Mesenteric fat pad (tissue), 1 donor: ENCODE results near the gene EWSR1. TPM values are rescaled to one million over a fixed set of nuclear protein-coding genes. Genes with fewer than 3 reads are reported as not detected.
A peak's percentile ranks its signal among the peaks of the same experiment; 100 is the strongest.
"Not testable (repeated sequence)": the region's sequence is repeated elsewhere in the genome, so short reads cannot be mapped to it uniquely, and the experiment has no call there.

Experiments used
- DNase-seq: peaks from one replicate; pipeline ENCODE4 v3.0.0-alpha.2; 2020; ENCODE audit warnings: low spot score
- long read RNA-seq: library from polyadenylated mRNA; unstranded; transcript quantifications from one replicate; pipeline ENCODE4 v2.0.0, GENCODE V29; 2020
- total RNA-seq: library from RNA; stranded (reverse); fragmentation: NEBNext Ultra II Directional; extraction: Animal tissue kit (Norgen Biotek cat#: 25700); gene quantifications from one replicate; pipeline ENCODE4 v1.2.1, GENCODE V29; 2021
- donor health status: DM: yes; HTN: yes; CAD: no.

The EWSR1 gene, protein sequence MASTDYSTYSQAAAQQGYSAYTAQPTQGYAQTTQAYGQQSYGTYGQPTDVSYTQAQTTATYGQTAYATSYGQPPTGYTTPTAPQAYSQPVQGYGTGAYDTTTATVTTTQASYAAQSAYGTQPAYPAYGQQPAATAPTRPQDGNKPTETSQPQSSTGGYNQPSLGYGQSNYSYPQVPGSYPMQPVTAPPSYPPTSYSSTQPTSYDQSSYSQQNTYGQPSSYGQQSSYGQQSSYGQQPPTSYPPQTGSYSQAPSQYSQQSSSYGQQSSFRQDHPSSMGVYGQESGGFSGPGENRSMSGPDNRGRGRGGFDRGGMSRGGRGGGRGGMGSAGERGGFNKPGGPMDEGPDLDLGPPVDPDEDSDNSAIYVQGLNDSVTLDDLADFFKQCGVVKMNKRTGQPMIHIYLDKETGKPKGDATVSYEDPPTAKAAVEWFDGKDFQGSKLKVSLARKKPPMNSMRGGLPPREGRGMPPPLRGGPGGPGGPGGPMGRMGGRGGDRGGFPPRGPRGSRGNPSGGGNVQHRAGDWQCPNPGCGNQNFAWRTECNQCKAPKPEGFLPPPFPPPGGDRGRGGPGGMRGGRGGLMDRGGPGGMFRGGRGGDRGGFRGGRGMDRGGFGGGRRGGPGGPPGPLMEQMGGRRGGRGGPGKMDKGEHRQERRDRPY
- total RNA-seq: 191 TPM
- long read RNA-seq, transcript EWSR1-207 (17 exons, 2,207 nt): major isoform, 205 of 716 reads
- long read RNA-seq, transcript EWSR1-217 (8 exons, 3,231 nt): minor isoform, 39 of 716 reads
- long read RNA-seq, transcript EWSR1-206 (17 exons, 2,654 nt): minor isoform, 190 of 716 reads
- long read RNA-seq, transcript EWSR1-202 (16 exons, 1,989 nt): minor isoform, 6 of 716 reads
- long read RNA-seq, partial matches to known transcripts: 164 of 716 reads
- long read RNA-seq, other reads (novel, unspliced or antisense): 102 of 716 reads

DNA sequence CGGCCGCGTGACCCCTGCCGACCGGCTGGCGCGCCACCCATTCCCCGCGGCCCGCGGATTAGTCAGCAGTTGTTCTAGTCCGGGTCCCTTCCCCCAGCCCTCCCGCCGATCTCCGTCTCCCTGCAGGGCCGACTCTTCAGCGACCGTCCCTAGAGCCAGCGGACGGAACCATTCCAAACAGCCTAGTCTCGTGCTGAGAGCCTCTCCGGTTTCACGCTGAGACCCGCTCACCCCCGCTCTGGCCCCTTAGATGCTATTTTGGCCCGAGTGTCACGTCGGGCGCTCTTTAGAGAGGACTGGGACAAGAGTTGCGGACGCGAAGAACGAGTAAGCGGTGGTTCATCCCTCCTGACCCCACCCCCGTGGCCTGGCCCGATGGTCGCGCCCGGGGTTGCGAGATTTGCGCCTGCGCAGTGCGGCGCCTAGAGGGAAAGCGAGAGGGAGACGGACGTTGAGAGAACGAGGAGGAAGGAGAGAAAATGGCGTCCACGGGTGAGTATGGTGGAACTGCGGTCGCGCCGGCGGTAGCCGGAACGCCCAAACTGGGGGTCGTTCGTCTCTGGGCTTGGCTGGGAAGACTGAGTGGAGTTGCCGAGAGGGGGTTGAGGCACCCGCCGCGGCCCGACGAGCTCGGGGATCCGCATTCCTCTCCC, at the start of gene EWSR1, which contains the start of gene RHBDD3:
EWSR1 (plus strand) TSS at position 411 of the 653 bp plus-strand sequence; CDS start at position 480, 69 bp downstream.
RHBDD3 (minus strand) TSS at position 124 of the 653 bp plus-strand sequence. CDS start 2,355 bp downstream, outside the sequence.
- peak; percentile 99 for DNase-seq

DNA sequence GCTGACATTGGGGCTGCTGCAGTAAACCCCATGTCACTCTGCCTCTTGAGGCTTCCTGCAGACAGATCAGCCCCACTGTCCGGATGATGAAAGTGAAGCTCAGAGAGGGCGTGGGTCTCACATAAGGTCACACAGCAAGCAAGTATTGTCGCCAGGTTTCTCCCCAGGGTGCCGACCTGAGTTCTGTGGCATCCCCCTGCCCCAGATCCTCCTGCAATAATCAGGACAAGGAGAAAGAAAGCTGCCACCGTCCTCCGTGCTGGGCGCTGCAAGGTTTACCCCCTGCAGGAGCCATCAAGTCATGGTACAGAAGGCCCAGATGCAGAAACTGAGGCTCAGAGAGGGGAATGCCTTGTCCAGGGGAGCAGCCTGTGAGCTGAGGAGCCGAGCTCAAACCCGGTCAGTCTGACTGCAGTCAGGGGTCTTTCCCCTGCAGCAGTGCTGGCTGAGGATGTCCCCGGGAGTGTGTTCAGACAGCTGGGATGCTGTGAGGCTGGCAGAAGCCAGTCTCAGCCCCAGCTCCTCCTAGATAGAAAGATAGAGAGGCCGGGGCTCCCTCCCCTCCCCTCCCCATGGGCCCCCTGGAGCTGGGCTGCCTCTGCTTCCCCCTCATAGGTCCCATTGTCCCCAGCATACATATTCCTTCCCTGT, 49.2 kb upstream of the EWSR1 start:
- no peak for DNase-seq

DNA sequence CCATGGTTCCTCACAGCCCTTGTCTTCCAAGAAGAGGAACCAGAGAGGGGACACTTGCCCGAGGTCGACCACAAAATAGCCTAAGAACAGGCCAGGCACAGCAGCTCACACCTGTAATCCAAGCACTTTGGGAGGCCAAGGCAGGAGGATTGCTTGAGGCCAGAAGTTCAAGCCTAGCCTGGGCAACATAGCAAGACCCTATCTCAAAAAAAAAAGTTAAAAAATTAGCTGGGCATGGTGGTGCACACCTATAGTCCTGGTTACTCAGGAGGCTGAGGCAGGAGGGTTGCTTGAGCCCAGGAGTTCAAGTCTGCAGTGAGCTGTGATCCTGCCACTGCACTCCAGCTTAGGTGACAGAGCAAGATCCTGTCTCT, 48.7 kb upstream of the EWSR1 start:
- not testable (repeated sequence) for DNase-seq

DNA sequence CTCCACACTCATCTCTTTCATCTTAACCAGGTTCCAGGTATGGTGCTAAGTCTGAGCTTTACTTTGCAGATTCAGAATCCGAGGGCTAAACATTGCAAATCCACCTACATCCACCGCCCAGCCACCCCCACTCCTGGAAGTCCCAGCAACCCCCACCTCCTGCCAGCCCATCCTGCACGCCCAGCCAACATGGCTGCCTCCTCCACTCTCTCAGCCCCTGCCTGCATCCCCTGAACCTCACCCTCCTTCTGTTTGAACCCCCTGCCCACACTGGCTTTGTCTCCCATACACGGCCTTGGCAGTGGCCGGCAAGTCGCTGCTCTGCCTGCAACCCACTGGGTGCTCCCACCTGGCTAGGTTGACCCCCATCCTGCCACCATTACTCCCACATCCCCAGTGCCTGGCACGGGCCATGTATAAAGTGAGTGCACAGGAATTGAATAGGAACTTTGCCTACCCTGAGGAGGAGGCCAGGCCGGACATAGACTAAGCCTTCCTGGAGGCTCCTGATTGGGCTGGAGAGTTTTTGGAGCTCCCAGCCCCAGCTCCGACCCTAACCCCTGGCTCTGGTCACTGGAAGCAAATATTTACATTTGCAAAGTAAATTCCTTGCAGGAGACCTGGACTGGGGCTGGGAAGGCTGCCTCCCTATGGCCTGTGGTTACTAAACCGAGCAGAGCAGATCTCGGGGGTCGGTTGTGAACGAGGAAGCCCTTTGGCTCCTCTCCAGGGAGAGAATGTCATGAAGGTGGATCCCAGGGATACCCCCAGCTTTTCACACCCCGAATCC, 48.0 kb upstream of the EWSR1 start:
- no peak for DNase-seq

DNA sequence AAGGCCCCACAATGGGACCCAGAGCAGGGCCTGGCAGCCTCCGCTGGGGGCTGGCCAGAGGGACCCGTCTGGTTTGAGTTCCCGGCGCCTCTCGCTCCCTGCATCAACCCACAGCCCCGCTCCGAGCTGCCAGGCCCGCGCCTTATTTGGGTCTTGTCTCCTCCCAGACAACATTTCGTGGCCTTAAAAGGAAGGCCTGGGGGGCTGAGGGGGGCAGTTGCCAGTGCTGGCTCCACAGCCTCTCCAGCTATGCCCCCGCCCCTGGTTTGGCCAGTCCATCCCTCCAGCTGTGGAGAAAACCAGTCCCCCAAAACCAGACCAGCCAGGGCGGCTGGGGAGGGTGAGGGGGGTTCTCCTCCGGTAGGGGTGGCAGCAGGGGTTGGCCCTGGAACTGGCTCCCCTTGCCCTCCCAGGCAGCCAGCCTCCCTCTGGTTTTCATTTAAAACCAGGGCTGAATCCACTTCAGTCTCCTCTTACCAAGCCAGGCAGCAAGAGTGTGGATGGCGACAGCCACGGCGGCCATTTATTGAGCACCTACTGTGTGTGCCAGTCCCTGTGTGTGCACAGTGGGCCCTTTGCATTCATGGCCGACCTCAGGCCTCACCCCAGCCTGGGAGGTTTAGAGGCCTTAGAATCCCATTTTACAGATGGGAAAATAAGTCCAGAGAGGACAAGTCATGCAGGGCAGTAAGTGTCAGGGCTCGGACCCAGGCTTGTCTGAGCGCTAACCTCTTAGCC, 43.8 kb upstream of the EWSR1 start:
- DNase-seq: no peak

DNA sequence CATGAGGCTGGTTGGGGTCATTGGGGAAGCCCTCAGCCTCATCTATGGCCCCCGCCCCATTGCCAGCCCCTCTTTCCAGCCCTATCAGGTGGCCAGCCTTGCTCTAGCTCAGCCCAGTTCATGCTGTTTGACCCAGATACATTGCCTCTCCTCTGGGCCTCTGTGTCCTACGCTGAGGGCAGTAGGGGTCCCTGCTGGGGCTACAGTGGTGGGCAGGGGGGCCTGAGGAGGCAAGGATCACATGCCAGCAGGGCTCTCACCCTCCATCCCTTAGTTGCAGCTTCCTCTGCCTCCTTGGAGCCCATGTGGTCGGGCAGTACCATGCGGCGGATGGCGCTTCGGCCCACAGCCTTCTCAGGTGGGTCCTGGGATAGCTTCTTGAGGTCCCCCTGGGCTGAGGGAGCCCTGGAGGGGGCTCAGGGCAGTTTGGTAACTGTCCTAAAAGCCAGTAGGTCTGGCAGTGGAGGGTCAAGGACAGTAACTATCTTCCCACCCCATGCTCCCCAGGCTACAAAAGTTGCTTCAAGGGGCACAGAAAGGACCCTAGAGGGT, 43.1 kb upstream of the EWSR1 start:
- no peak for DNase-seq

DNA sequence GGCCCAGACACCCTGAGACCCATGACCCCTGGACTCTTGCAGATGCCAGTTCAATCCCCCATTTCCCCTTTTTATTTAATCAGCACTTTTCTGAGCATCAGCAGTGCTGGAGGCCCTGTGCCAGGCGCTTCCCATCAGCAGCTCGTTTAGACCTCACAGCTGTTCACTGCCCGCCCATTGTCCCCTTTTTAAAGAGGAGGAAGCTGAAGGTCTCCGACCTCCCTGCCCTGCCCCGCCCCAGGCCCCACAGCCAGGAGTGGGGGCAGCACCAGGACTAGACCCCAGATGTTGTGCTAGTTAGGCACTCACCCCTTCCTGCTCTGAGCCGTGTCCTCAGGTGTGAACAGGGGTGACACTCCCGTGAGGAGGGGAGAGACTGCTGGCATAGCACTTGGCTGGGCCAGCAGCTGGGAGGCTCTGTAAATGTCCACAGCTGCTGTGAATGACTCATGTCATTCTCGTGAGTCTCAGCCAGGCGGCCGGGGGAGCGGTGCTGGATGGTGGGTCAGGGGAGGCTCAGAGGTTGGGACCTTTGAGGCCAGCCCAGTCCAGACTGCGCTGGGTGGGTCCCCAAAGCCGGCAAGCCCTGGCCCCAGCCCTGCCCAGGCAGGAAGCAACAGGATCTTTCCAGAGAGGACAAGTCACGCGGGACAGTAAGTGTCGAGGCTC, 42.5 kb upstream of the EWSR1 start:
- no peak for DNase-seq

DNA sequence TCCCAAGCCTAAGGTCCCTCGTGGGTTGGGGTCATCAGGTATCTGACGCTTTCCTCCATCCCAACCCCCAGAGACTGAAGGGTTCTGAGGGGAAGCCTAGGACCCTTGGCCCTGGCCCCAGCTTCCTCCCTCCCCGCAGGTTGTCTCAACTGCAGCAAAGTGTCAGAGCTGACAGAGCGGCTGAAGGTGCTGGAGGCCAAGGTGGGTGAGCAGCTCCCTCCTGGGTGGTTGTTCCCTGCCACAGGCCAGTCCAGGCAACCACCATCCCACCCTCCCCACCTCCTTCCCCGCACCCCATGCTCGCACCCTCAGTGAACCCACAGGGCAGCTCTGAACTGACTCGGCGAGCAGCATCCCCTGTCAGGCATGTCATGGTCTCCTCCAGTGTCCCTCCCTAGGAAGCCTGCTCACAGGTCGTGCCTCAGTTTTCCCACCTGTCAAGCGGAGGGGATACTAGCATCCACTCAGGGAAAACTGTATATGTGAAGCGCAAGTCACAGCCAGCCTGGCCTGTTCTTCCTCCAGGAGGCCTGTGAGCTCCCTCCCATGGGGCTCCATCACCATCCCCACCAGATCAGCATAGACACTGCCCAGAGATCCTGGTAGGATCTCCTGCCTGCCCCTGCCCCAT, 41.6 kb upstream of the EWSR1 start:
- no peak for DNase-seq

DNA sequence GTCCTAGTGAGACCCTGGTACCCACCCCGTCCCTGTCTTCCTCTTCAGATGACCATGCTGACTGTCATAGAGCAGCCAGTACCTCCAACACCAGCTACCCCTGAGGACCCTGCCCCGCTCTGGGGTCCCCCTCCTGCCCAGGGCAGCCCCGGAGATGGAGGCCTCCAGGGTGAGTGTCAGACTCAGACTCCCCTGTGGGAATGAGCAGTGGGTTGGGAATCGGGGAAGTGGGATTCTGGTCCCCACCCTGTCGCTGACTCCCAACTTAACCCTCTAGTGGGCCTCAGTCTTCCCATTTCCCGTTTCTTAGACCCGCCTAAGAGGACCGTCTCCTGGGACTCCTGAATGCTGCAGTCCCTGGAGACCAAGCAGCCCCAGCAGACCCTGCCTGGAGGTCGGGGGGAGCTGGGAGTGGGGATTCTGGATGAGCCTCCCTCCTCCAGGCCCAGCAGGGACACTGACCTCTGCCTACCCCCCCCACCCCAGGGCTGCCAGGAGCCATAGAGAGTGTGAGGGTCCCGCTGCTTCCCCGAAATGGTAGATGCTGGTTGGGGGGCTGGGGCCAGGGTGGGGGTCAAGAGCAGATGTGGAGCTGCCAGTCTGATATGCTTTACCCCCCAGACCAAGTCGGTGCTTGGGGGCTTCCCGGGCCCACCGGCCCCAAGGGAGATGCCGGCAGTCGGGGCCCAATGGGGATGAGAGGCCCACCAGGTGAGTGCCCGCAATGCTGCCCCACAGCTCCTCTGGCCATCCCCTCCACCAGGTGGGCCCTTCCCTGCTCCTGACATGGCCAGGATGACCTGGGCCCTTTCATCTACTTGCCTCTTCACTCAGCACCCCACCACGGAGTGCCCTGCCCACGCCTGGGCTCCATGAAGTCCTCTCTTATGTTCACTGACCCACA, 36.8 kb upstream of the EWSR1 start:
- DNase-seq: no peak

DNA sequence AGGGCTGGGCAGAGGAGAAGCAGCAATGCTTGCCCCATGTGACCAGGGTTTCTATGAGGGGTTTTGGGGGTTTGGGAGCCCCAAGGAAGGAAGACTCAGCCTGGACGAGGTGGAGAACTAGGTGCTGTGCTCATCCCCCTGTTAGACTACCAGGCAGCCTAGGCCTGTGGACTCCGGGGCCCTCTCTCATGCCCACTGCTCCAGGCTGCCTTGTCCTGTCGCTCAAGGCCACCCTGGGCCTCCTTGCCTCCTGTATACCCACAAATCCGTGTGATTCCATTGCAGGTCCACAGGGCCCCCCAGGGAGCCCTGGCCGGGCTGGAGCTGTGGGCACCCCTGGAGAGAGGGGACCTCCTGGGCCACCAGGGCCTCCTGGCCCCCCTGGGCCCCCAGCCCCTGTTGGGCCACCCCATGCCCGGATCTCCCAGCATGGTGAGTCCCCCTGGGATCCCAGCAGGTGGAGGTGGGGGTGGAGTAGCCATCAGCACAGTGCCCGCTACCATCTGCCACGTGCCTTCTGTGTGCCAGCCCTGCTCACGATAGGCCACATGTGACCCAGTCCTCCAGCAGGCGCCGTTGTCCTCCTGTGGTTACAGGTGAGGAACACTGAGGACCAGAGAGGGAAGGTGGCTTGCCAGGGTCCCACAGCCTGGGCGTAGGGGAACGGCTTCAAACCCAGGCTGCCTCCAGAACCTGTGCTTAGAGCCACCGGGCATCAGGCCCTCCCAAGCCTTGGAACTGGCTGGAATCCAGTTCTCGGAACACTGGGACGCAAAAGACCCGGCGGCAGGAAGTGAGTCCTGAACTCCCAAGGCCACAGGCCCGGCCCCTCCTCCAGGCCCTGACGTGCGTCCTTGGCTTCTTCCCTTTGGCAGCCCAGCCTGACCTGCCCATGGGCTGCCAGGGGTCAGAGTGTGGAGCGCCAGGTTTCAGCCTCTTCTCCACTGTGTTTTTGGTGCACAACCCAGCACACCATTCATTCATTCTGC, 35.8 kb upstream of the EWSR1 start:
- no peak for DNase-seq

DNA sequence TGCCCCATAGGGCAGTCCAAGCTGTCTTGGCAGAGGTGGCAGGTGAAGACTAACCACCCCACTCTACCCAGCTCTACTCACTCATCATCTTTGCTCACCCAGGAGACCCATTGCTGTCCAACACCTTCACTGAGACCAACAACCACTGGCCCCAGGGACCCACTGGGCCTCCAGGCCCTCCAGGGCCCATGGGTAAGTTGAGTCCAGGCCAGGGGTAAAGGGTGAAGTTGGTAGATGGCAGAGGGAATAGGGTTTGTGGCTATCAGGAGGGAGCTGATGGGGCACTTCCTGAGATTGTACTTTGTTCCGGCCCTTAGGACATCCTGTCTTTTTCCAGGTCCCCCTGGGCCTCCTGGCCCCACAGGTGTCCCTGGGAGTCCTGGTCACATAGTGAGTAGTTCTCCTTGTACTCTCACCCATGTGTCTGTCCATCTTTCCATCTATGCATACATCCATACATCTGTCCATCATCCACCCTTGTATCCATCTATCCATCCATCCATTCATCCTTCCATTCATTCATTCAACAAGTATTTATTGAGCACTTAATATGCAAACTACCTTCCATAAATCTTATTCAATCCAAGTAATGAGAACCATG, 34.7 kb upstream of the EWSR1 start:
- no peak for DNase-seq

DNA sequence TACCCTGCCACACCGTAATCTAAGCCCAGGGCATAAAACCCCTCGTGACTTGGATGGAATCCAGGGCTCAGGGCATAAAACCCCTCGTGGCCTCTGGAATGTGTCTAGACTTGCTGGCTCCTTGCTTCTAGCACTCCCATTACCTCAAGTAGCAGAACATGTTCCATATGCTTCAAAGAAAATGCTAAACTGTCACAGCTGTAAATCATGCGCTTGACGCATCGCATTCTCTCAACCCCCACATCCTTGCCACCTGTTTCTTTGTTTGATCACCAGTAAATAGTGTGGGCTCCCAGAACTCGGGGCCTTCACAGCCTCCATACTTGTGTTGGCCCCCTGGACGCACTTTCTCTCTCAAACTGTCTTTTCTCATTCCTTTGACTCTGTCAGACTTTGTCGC, 27.6 kb upstream of the EWSR1 start:
- not testable (repeated sequence) for DNase-seq

DNA sequence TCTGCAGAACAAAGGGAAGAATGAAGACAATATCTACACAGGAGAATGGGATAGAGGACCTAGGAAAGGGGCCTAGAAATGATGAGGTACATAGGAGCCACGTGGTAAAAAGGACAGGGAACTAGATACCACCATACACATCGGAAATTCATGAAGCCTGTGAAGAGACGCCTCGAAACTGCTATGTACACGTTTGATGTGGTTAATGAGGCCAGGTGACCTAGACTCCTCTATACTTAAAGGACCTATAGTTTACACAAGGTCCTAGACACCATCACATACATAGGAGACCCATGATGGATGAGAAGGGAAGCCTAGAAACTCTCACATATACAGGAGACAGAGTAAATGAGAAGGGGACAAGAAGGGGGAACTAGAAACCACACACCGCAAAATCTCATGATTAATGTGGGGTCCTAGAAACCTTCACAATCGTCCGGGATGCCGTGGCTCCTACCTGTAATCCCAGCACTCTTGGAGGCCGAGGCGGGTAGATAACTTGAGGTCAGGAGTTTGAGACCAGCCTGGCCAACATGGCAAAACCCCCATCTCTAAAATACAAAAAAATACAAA, 24.1 kb upstream of the EWSR1 start:
- DNase-seq: no peak

DNA sequence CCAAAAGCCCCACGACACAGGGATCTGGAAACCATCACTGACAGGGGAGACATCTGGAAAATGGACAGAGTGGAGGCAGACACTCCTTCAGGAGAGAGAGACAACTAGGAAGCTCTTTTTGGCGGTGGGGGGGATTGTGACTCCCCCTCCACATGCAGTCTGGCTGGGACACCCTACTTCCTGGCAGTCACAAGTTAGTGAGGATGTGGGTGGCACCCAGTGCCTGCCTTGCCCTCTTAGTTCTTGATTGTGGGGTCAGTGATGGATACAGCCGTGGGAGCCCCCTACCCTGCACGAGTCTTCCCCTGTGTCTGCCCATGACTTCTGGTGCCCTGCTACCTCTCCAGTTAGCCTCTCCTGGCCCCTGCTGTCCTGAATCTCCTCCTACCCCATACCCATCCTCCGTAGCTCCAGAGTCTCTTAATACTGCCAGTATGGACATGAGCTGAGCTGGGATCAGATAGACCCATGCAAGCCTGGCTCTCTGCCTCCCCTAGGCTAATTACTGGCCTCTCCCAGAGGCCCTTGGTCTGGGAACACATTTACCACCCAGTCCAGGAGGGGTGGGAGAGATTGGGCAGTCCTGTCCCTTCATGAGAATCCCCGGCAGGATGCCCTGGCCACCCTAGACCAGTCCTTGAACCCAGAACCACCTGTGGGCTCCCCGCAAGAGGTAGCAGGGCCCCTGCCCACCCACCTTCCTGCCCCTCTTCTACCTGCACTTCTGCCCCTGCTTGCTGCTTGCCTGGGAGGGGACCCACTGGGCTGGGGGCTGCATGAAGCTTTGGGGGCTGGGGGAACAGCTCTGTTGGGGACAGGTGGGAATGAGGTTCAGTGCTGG, 23.1 kb upstream of the EWSR1 start:
- DNase-seq: no peak
